Colon (tissue), 2 donors: Measurements from ENCODE around the gene ID1.
"Not testable (repeated sequence)": the region's sequence is repeated elsewhere in the genome, so short reads cannot be mapped to it uniquely, and the experiment has no call there.

Experiments used
- FAIRE-seq: peaks from 2 replicates; lab custom pipeline; 2012; peaks lifted over from hg19 to GRCh38; lab: Jason Lieb, UNC
- donor health status: control.
- donor health status: control.

Gene ID1

DNA sequence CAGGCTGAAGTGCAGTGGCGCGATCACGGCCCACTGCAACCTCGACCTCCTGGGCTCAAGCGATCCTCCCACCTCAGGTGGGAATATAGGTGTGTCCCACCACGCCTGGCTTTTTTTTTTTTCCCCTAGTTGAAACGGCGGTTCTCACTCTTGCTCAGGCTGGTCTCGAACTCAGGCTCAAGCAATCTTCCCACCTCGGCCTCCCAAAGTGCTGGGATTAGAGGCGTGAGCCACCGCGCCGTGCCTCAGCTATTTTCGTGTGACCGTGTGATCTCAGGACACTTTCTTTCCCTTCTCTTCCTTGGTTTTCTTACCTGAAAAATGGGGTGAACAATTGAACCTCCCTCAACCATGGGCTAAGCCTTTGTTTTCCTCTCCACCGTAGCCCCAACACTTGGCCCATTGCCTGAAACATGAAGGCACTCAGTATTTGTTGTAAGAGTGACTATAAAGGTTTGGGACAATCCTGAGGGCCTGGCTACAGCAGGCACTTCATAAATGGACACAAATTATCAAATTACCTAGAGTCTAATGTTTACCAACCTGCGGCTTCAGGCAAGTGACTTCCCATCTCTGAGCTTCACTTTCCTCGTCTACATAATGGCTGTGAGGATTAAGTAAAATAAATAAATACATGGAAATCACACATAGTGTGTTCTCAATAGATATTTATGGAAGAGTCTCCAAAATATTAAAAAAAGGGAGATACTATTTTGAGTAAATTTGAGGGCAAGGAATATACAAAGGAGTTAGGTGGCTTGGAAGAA is 31.4 kb upstream of the ID1 start:
- no peak for FAIRE-seq

DNA sequence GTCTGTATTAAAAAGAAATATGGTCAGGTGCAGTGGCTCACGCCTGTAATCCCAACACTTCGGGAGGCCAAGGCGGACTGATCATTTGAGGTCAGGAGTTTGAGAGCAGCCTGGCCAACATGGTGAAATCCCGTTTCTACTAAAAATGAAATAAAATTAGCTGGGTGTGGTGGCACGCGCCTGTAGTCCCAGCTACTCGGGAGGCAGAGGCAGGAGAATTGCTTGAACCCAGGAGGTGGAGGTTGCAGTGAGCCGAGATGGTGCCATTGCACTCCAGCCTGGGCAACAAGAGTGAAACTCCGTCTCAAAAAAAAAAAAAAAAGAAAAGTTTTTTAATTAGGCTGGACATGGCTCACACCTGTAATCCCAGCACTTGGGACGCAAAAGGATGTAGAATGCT is 30.1 kb upstream of the ID1 start:
- not testable (repeated sequence) for FAIRE-seq

- no peak for FAIRE-seq
Measured at GRCh38 chr20:31576751-31577150, 28.3 kb upstream of the ID1 start.

GRCh38 chr20:31577194-31577593 is 27.9 kb upstream of the ID1 start:
- FAIRE-seq: no peak

DNA sequence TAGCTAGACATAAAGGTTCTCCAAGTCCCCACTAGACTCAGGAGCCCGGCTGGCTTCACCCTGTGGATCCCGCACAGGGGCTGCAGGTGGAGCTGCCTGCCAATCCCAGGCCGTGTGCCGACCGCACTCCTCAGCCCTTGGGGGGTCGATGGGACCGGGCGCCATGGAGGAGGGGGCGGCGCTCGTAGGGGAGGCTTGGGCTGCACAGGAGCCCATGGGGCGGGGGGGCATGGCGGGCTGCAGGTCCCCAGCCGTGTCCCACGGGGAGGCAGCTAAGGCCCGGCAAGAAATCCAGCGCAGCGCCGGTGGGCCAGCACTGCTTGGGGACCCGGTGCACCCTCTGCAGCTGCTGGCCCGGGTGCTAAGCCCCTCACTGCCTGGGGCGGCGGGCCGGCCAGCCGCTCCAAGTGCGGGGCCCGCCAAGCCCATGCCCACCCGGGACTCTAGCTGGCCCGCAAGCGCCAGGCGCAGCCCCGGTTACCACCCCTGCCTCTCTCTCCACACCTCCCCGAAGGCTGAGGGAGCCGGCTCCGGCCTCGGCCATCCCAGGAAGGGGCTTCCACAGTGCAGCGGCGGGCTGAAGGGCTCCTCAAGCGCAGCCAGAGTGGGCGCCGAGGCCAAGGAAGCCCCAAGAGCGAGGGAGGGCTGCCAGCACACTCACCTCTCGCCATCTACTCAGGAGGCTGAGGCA is 26.5 kb upstream of the ID1 start:
- no peak for FAIRE-seq

GRCh38 chr20:31579245-31579644 is 25.8 kb upstream of the ID1 start:
- FAIRE-seq: no peak

GRCh38 chr20:31579941-31580651 is 25.0 kb upstream of the ID1 start:
- FAIRE-seq: not testable (repeated sequence)

- FAIRE-seq: no peak
Measured at GRCh38 chr20:31580706-31581105, 24.4 kb upstream of the ID1 start.

- no peak for FAIRE-seq
Measured at GRCh38 chr20:31581391-31581790, 23.7 kb upstream of the ID1 start.

DNA sequence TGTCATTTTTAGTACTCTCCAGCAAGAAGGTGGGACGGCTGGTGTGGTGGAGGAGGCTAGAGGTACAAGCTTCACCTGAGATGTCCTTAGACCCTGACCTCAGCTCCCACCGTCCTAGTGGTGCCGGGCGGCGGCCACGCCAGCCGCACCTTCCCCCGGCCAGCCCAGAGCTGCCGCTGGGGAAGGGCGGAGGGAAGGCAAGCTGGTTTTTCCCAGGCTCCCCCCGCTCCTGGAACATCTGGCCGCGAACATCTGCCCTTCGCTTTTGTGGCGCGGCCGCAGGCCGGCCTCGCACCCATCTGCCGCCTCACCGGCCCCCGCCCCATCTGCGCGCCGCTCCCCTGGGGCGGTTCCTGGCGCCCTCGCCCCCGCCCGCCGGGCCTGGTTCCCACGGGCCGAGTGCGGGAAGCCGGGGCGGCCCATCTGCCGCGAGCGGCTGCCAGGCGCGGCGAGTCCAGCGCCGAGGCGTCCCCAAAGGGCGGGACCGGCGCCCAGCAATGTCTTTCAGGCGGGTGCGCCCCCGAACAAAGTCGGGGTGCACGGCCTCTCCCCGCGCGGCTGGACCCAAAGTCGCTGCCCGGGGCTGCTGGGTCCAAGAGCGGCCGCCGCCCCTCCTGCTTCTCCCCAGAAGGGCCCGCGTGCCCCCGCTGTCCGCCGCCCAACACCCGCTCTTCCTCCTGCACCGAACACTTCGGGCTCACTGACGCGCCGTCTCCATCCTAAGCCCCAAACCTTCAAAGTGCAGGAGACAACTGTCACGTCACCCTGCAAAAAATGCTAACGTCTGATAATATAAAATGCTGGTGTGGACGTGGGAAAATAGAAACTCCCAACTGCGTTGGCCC is 17.3 kb upstream of the ID1 start:
- no peak for FAIRE-seq

DNA sequence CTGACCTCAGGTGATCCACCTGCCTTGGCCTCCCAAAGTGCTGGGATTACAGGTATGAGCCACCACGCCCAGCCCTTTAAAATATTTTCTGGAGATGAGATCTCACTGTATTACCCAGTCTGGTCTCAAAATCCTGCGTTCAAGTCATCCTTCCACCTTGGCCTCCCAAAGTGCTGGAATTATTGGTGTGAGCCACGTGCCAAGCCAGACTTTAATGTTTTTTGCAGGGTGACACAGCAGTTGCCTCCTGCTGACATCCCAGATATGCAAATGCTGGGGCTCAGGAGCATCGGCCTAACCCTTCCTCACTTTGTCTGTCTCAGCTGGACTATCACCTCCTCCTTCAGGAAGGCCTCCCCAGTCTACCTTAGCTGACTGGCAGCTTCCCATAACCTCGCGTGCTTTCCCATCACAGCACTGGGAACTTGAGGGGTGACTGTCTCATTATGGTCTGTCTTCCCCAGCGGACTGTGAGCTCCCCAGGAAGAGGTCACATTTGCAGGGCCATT is 14.3 kb upstream of the ID1 start:
- no peak for FAIRE-seq

GRCh38 chr20:31593221-31594001 is 11.7 kb upstream of the ID1 start:
- FAIRE-seq: no peak

- FAIRE-seq: no peak
Measured at GRCh38 chr20:31594002-31594557, 11.0 kb upstream of the ID1 start.

- no peak for FAIRE-seq
Measured at GRCh38 chr20:31594558-31595379, 10.3 kb upstream of the ID1 start.

DNA sequence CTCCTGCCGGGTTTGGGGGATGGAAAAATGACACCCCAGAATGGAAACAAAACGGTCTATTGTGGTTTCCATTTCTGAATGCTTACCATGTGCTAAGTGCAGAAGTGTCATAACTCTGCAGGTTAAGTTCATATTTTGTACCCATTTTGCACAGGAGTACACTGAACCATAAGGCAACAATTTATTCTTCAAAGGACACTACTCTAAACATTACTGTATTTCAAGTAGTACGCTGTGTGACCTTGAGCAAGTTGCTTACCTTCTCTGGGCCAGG is 9.8 kb upstream of the ID1 start:
- no peak for FAIRE-seq

GRCh38 chr20:31595654-31596411 is 9.3 kb upstream of the ID1 start:
- no peak for FAIRE-seq

- not testable (repeated sequence) for FAIRE-seq
Measured at GRCh38 chr20:31596412-31596715, 8.7 kb upstream of the ID1 start.

DNA sequence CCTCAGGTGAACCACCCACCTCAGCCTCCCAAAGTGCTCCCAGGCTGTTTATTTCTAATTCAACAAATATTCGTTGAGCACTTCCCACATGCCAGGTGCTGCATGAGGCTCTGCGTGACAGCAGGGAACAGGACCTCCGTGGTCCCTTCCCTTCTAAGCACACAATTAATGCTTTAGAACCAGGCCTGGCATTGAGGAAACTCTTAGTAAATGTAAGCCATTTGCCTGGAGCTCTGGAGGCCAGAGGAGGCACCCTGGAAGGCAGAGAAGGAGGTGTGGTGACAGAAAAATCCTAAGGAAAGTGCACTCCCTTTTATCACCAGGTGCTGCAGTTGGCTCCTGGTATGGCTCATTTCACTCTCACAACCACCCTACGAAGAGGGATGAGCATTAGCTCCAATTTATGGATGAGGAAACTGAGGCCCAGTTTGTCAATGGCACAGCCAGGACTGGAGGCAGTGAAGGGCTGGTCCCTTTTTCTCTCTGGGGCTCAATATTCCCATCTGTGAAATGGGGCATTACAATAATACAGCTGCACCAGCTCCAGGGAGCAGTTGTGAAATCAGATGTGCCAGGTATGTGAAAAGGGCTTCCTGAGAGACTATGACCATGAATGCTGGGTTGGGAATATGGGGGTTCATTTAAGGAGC is 8.1 kb upstream of the ID1 start:
- no peak for FAIRE-seq

DNA sequence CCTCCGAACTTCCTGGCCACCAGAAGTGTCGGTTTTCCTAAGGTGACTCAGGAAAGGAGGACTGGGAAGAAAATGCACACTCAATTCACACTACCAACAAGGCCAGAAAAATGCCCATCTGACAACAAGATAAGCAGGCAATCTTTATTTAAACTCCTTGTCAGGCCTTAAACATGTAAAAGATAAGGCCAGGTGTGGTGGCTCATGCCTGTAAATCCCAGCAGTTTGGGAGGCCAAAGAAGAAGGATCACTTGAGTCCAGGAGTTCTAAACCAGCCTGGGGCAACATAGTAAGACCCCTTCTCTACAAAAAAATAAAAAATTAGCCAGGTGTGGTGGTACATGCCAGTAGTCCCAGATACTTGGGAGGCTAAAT is 7.6 kb upstream of the ID1 start:
- no peak for FAIRE-seq
